Measurements from ENCODE around the gene LEFTY1. TPM values are rescaled to one million over a fixed set of nuclear protein-coding genes. Genes with fewer than 3 reads are reported as not detected.
A peak's percentile ranks its signal among the peaks of the same experiment; 100 is the strongest.

Gene LEFTY1
- polyA plus RNA-seq, 3 donors: 0.13 TPM; not detected in 2

DNA sequence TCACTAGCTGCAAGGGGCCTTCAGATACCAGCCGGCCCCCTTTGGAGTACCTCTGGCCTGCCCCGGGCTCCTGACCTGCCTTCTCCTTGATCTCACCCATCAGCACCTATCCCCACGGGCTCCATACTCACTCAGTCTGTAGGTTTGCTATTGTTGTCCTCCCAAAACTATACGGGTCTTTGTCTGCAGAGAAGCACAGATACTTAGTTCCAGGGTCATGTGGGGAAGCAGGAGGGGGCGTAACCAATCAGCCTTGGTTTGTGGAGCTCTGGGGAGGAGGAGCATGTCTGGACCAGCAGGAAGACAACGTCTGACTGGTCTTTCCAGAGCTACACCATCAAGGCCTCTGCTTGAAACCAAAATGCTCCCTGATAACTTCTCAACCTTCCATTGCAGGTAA, 22.0 kb downstream of the LEFTY1 start:
- intact Hi-C loops (cut with micrococcal nuclease): no loop called here
- Histone ChIP-seq H3K4me1 (ENCODE audit: control insufficient read depth in 1 of 2, insufficient read depth in 2 of 2, low read length in 2 of 2) (peaks cover 10 to 15% of the 10 kb centered on the region in 2 donors), H3K79me2 (ENCODE audit: insufficient read depth, low read length) (no peaks in the 10 kb centered on the region), H3K4me2 (replicated peaks; ENCODE audit: extremely low read depth, low read length, poor library complexity, severe bottlenecking) (no peak overlapping the region), H2AFZ (ENCODE audit: insufficient read depth, low read depth, low read length, poor library complexity, severe bottlenecking) (no peak overlapping the region), H3K4me3 (replicated peaks in 1 of 3; ENCODE audit: low read depth in 2 of 3, low read length in 3 of 3) (no peak overlapping the region), H4K20me1 (ENCODE audit: insufficient read depth, low read length) (no peaks in the 10 kb centered on the region), H3K36me3 (replicated peaks in 1 of 2; ENCODE audit: control insufficient read depth in 1 of 2, insufficient read depth in 2 of 2, low read length in 2 of 2) (peaks cover 83 to 100% of the 10 kb centered on the region in 2 donors), H3K9me3 (replicated peaks in 1 of 2; ENCODE audit: control insufficient read depth in 1 of 2, insufficient read depth in 1 of 2, low read length in 2 of 2) (no peaks in the 10 kb centered on the region), H3K9ac (ENCODE audit: insufficient read depth, low read length, poor library complexity, severe bottlenecking) (no peak overlapping the region), H3K27ac (ENCODE audit: low read depth in 1 of 2, low read length in 2 of 2) (peak overlapping the region in 1 of 2 donors; percentile 33), H3K27me3 (ENCODE audit: control insufficient read depth in 2 of 2, insufficient read depth in 2 of 2, low read length in 2 of 2) (no peaks in the 10 kb centered on the region)
- TF ChIP-seq, protein P1, sequence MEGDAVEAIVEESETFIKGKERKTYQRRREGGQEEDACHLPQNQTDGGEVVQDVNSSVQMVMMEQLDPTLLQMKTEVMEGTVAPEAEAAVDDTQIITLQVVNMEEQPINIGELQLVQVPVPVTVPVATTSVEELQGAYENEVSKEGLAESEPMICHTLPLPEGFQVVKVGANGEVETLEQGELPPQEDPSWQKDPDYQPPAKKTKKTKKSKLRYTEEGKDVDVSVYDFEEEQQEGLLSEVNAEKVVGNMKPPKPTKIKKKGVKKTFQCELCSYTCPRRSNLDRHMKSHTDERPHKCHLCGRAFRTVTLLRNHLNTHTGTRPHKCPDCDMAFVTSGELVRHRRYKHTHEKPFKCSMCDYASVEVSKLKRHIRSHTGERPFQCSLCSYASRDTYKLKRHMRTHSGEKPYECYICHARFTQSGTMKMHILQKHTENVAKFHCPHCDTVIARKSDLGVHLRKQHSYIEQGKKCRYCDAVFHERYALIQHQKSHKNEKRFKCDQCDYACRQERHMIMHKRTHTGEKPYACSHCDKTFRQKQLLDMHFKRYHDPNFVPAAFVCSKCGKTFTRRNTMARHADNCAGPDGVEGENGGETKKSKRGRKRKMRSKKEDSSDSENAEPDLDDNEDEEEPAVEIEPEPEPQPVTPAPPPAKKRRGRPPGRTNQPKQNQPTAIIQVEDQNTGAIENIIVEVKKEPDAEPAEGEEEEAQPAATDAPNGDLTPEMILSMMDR (IDR thresholded peaks at IDR 0.05): no peak
- Mint-ChIP-seq H3K36me3 (peaks cover 78 to 92% of the 10 kb centered on the region in 2 donors), H3K27me3 (ENCODE audit: low read depth in 3 of 3) (peaks cover 0 to 2% (median 0%) of the 10 kb centered on the region in 3 donors), H3K4me1 (peaks cover 14% of the 10 kb centered on the region), H3K4me3 (no peak overlapping the region), H3K9me3 (no peaks in the 10 kb centered on the region), H3K27ac (no peak overlapping the region)
- DNase-seq: no peak
- WGBS (ENCODE audit: insufficient coverage): 50% methylated on average over 2 of the region's 6 CpGs

DNA sequence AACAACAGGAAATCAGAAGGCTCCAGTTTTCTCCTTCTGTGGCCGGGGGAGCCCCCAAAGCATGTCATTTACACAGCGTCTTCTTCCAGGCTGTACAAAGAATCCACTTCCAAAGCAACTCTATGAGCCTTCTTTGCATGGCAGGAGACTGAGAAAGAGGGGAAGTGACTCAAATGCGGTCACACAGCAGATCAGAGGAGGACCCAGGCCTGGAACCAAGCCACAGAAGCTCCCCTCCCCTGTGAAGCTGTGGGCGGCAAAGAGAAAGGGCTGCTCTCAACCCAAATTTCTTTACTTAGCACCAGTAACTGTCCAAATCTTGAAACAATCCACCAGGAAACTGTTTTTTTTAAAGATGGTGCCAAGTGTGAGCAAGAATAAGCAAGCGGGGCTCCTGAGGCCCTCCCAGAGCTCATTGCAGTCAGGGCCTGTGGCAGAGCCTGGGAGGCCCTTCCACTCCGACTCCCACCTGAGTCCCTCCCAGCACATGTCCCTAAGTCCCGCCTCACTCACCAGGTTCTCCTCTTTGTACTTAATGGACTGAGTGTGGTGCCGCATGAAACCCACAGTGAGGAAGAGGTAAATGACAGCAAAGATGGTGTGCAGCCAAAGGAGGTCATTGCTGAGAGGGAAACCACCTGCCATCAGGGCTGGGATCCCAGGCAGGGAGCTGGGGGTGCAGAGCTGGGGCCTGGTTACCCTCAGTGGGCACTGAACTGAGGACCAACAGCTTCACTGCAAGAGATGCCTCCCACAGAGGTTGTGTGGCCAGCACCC, 22.7 kb downstream of the LEFTY1 start:
- peaks cover 10 to 15% of the 10 kb centered on the region in 2 donors for H3K4me1 ChIP-seq (ENCODE audit: control insufficient read depth in 1 of 2, insufficient read depth in 2 of 2, low read length in 2 of 2)
- Mint-ChIP-seq H3K36me3 (peaks cover 78 to 92% of the 10 kb centered on the region in 2 donors), H3K27ac (peak overlapping the region in 6 of 7 donors; percentile 10 to 77 (median 52)), H3K4me3 (no peak overlapping the region), H3K27me3 (ENCODE audit: low read depth in 3 of 3) (peaks cover 0 to 2% (median 0%) of the 10 kb centered on the region in 3 donors), H3K9me3 (no peaks in the 10 kb centered on the region), H3K4me1 (peaks cover 14% of the 10 kb centered on the region)
- H3K27ac ChIP-seq (ENCODE audit: low read depth in 1 of 2, low read length in 2 of 2): peak overlapping the region; percentile 6 to 33
- no peaks in the 10 kb centered on the region for H3K9me3 ChIP-seq (replicated peaks in 1 of 2; ENCODE audit: control insufficient read depth in 1 of 2, insufficient read depth in 1 of 2, low read length in 2 of 2)
- H3K36me3 ChIP-seq (replicated peaks in 1 of 2; ENCODE audit: control insufficient read depth in 1 of 2, insufficient read depth in 2 of 2, low read length in 2 of 2): peaks cover 84 to 100% of the 10 kb centered on the region in 2 donors
- intact Hi-C loops (cut with micrococcal nuclease): no loop called here
- H3K4me2 ChIP-seq (replicated peaks; ENCODE audit: extremely low read depth, low read length, poor library complexity, severe bottlenecking): peak overlapping the region; percentile 11
- TF ChIP-seq, protein P1 (IDR thresholded peaks at IDR 0.05): no peak
- H3K4me3 ChIP-seq (replicated peaks in 1 of 3; ENCODE audit: low read depth in 2 of 3, low read length in 3 of 3): no peak overlapping the region
- H3K79me2 ChIP-seq (ENCODE audit: insufficient read depth, low read length): no peaks in the 10 kb centered on the region
- H3K9ac ChIP-seq (ENCODE audit: insufficient read depth, low read length, poor library complexity, severe bottlenecking): no peak overlapping the region
- WGBS (ENCODE audit: insufficient coverage): 33% methylated on average over 1 of the region's 8 CpGs
- H3K27me3 ChIP-seq (ENCODE audit: control insufficient read depth in 2 of 2, insufficient read depth in 2 of 2, low read length in 2 of 2): no peaks in the 10 kb centered on the region
- DNase-seq: peak; percentile 41 to 66 (median 48)
- H4K20me1 ChIP-seq (ENCODE audit: insufficient read depth, low read length): no peaks in the 10 kb centered on the region
- H2AFZ ChIP-seq (ENCODE audit: insufficient read depth, low read depth, low read length, poor library complexity, severe bottlenecking): no peak overlapping the region

Measured in CD14-positive monocyte (primary cell).